HG02763 (cell line): ENCODE results near the gene ANKS3.
A peak's percentile ranks its signal among the peaks of the same experiment; 100 is the strongest.

Experiments used
- ATAC-seq: cut with Tn5 transposase; IDR thresholded peaks from one replicate; pipeline ENCODE4 v1.9.1; 2021; ENCODE audit warnings: mild to moderate bottlenecking, moderate library complexity; ENCODE audit not compliant: unreplicated experiment

The ANKS3 gene, protein sequence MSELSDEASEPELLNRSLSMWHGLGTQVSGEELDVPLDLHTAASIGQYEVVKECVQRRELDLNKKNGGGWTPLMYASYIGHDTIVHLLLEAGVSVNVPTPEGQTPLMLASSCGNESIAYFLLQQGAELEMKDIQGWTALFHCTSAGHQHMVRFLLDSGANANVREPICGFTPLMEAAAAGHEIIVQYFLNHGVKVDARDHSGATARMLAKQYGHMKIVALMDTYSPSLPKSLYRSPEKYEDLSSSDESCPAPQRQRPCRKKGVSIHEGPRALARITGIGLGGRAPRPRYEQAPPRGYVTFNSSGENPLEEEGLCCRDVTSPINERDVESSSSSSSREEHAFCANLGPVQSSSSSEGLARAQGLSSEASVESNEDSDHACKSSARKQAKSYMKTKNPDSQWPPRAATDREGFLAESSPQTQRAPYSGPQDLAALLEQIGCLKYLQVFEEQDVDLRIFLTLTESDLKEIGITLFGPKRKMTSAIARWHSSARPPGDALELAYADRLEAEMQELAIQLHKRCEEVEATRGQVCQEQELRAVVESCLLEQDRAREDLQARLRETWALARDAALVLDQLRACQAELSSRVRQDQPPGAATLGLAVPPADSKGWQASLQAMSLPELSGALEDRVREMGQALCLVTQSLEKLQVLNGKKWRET

DNA sequence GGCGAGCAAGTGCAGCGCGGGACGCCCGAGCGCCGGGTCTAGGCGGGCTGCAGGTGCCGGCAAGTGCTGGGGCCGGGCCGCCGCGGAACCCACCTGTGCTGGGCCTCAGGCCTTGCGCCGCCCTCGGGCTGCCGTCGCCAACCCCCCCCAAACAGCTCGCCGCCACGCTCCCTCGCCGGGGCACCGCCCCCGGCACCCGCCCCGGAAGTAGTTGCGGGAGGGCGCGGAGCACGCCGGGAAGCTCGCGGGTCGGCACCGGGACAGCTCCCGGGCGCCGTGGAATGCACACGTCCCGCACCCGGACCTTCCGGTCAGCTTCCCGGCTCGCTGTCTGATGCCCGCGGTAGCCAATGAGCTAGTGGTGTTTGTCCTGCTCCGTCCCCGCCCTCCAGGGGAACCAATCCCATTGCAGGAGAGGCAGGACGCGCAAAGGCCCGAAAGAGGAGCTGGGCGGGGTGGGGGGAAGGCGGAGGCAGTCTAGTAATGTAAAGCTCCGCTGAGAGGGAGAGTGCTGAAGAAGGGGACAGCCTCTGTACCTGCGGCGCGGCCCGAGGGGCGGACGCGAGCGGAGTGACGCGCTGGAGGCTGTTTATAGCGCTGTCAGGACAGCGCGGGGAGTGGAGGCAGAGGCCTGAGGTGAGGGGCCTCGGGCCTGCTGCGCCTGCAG lies at the start of gene ANKS3, which contains the start of gene DNAAF8:
TSS of gene ANKS3 (minus strand) at position 209 of the 667 bp plus-strand sequence. CDS start 4,122 bp downstream, outside the sequence.
TSS of gene DNAAF8 (plus strand) at position 475 of the 667 bp plus-strand sequence. CDS start 1,978 bp downstream, outside the sequence.
- ATAC-seq, result peak; percentile 76

DNA sequence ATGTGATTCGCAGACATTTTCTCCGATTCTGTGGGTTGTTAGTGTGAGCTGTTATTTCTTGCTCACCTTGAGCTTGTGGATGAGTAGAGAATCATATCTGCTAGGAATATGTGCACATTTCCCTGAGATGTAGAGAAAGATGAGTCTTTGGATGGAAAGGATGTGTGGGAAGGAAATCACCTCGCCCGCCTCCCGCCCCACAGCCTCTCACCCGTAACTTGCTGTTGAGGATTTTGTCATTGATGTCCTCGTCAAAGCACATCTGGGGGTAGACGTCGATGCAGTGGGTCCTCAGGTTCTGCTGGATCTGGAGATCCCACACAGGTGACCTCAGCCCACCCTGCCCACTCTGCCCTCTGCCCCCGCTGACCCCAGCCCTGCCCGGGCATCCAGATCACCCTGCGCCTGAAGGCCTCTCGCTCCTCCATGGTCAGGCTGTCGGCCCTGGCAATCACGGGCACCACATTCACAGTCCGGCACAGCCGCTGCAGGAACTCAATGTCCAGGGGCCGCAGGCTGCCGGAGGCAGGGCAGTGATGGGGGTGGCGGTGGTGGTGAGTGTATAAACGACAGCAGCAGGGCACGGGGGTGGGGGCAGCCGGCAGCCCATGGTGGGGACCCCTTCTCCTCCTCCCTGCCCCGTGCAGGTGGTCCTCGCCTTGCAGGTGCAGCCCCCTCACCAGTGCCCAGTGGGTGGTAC lies 49.3 kb upstream of the ANKS3 start:
- ATAC-seq, result no peak

DNA sequence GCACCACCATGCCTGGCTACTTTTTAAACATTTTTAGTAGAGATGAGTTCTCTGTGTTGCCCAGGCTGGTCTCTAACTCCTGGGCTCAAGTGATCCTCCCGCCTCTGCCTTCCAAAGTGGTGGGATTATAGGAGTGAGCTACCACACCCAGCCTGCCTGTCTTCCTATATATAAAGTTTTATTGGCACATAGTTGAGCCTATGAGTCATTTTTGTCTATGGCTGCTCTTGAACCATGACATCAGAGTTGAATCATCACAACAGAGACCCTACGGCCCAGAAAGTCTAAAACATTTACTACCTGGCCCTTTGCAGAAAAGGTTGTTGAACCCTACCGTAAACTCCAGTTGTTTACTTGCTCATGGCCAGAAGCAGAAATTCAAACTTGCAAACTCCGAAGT lies 46.2 kb upstream of the ANKS3 start:
- ATAC-seq, result no peak

DNA sequence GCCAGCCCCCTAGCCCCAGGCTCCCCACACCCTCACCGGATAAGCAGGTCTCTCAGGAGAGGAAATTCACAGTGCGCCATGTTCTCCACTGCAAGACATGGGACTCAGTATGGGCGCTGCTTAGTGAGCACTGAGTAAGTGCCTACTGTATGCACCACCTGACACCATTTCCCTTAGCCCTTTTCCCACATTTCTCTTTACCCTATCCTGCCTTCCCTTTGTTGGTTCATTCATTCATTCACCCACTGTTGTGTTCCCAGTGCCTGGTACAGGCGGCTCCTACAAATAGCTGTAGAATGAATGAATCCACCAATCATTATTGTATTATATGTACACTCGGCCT lies 44.0 kb upstream of the ANKS3 start:
- ATAC-seq, result no peak

DNA sequence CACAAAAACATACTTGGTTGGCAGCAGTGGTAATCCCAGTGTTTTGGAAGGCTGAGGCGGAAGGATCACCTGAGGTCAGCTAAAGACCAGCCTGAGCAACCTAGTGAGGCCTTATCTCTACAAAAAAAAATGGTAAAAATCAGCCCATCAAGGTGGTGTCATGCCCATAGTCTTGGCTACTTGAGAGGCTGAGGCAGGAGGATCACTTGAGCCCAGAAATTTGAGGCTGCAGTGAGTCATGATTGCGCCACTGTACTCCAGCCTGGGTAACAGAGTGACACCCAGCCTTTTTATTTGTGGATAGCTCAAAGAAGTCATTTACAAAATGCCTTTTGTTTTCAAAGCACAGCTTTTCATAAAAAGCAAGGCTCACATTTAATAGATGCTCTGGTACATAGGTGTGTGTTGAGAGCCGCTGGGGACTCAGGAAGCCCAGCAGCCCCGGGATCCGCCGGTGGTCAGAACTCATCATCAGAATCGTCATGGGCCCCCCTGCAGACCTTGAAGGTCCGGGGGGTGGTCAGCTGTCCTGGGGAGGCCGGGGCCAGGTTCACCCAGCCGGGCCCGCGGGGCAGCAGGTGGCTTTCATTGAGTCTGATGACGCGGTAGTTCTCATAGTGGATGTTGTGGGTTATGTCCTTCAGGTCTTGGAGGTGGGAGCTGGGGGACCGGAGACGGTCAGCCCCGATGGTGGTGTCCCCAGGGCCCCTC lies 43.4 kb upstream of the ANKS3 start:
- ATAC-seq, result no peak

DNA sequence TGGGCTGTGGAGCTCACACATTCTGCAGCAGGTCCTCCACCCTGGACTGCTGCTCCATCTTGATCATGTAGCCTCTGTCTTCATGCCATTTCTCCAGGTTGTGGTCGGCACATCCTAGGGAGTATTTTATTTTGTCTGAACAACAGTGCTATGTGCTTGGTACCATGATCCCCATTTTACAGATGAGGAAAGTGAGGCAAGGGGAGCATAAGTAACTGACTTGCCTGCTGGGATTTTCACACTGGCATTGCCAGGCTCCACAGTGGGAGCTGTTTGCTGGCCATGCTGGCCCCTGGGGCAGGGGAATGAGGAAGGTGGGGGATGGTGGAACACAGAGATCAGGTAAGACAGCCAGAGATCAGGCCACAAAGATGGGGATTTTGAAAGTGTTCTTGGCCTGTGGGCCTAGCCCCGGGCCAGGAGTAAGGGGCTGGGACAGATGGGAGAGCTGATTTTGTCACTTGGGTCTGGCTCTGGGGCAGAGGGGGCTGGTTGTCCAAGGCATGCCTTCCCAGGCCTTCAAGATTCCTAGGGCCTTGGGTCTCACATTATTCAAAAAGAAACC lies 42.2 kb upstream of the ANKS3 start:
- no peak for ATAC-seq

DNA sequence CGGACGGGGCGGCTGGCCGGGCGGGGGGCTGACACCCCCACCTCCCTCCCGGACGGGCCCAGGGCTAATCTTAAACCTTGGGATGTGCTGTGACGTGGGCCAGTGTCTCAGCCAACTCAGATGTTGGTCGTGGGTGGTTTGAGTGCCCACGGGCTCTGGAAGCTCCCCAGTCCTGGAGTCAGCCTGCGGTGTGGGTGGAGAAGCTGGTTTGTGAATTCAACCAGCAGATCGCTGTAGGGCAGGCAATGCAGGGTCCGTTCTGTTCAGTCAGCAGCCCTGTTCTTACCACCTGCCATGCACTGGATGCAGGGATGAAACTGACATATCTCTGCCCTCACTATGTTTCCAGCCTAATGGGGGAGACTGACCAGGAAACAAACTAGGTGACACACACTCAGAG lies 40.9 kb upstream of the ANKS3 start:
- ATAC-seq, result no peak

DNA sequence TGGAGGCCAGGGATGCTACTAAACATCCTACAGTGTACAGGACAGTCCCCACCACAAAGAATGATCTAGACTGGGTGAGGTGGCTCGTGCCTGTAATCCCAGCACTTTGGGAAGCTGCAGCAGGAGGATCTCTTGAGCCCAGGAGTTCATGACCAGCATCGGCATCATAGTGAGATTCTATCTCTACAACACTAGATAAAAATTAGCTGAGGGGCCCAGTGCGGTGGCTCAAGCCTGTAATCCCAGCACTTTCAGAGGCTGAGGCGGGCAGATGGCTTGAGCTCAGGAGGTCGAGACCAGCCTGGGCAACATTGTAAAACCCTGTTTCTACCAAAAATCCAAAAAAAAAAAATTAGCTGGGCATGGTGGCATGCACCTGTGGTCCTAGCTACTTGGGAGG lies 38.3 kb upstream of the ANKS3 start:
- ATAC-seq, result no peak

DNA sequence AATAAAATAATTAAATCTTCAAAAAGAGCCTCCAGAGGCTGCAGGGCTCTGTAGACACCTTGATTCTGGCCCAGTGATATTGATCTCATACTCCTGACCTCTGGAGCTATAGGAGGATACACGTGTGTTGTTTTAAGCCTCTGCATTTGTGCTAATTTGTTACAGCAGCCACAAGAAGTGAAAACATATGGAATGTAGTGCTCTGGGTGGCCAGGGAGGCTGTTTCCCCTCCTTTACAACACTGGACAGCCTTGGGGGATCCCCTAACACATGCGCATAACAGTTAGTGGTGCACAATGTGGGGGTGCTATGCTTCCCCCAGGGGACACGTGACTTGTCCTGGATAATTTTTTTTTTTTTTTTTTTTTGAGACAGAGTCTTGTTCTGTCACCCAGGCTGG lies 37.6 kb upstream of the ANKS3 start:
- ATAC-seq, result no peak

DNA sequence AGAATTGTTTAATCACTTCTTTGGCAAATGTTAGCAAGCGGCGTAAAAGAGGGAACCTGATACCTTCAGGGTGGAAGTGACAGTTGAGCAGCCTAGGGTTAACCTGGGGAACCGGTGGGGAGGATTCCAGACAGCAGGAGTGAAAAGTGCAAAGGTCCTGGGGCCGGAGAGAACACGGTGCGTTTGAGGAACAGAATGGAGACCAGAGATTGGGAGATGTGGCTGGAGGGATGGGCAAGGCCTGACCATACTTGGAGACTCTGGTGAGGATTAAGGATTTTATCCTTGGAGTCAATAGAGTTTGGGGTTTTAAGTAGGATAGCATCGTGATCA lies 35.2 kb upstream of the ANKS3 start:
- ATAC-seq, result no peak

DNA sequence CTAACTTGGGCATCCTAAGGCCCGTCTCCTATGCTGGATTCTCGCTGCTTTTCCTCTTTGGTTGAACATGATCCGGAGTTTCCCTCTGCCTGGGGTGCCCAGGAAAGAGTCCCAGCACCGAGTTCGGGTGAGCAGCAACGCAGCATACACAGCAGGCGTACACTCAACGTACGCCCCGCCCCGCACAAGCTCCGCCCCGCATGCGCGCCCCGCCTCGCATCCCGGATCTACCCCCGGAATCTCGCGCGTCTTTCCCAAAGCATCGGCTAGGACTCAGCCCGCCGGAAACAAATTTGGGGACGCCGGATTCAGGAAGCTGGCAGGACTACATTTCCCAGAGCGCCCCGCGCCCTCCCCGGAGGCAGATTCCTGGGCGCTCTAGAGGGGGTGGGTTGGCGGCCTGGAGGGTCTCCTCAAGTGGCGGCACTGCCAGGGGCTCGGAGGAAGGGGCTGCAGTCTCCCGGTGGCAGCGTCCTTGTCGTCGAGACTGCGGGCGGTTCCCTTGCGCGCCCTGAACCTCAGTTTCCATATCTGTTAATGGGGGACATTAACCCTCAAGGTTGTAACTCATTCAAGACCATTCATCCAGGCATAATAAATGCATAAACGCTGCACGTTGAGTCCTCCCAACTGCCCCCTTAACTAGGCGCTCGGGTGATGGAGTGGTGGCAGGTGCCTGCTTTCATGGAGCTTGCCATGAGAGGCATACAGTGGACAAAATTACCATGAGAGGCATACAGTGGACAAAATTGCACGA lies 34.7 kb upstream of the ANKS3 start:
- peak; percentile 63 for ATAC-seq

DNA sequence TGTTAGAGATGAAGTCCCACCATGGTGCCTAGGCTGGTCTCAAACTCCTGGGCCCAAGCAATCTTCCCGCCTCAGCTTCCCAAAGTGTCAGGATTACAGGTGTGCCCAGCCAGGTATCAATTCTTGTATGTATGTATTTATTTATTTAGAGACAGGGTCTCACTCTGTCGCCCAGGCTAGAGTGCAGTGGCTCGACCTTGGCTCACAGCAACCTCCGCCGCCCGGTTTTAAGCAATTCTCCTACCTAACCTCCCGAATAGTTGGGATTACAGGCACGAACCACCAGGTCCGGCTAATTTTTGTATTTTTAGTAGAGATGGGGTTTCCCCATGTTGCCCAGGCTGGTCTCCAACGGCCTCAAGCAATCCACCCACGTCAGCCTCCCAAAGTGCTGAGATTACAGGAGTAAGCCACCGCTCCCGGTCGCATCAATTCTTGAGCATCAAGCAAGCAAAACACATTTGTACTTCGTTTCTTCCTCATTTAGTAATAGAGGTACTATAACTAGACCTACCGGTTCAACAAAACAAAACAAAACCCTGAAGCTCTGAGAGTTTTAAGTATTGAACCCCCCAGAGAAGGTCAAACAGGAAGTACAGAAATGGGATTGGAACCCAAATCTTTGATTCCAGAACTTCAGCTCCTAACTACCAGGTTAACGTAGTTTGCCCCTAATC lies 33.9 kb upstream of the ANKS3 start:
- no peak for ATAC-seq

DNA sequence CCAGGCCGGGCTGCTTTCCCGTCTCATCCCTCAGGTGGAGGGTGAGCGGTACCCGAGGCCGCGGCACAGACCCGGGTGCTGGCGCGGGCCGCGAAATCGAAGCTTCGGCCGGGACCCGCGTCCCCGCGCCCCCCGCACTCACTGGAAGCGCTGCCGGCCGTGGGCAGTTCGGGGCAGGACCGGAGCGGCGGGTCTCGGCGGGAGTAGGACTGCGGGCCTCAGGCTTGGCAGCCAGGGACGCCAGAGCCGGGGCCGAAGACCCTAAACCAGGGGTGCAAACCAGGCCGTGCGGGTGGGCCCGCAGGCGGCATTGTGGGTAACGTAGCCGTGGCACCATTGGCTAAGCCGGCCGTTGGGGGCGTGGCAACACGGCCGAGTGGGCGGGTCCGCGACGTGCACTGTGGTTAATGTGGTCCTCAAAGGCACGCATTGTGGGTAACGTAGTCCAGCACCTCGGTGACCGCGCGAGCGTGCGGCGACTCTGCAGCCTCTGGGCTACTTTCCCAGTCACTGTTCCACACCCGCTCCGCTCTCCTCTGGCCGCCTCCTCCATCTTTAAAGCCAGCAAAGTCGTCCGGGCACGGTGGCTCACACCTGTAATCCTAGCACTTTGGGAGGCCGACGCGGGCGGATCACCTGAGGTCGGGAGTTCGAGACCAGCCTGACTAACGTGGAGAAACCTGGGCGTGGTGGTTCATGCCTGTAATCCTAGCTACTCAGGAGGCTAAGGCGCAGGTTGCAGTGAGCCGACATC lies 33.0 kb upstream of the ANKS3 start, which contains the start of gene ZNF500:
TSS of gene ZNF500 (minus strand) at position 288 of the 754 bp plus-strand sequence. CDS start 1,184 bp downstream, outside the sequence.
- peak; percentile 81 for ATAC-seq

DNA sequence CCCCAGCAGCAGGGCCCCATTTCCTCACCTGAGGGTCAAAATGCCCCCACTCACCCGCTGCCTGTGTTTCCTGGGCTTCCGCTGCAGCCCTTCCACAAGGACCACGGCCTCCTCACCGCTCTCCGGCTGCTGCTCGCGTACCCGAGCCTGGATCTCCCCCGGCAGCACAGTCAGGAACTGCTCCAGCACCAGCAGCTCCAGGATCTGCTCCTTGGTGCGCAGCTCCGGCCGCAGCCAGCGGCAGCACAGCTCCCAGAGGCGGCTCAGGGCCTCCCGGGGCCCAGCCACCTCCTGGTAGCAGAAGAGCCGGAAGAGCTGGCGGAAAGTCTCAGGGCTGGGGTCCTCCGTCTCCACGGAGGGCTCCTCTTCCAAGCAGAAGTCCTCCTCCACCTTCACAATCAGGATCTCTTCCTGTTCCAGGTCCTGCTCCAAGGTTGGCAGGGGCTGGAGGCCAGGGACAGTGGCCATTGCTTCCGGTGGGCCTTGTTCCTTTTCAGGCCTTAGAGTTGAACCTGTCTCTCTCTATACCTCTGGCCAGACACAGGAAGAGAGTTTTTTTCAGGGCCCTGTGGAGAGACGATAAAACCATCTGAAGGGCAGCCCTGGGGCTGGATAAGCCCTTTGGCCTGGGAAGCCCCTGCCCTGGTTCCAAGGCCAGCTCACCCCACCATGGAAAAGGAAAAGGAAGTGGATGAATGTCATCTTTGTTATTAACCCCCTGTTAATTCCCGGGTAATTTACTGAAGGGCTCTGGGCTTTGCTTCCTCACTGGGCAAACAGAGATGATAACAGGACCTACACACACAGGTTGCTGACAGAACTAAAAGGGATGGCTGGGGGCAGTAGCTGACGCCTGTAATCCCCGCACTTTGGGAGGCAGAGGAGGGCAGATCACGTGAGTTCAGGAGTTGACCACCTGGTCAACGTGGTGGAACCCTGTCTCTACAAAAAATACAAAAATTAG lies 31.7 kb upstream of the ANKS3 start:
- no peak for ATAC-seq

DNA sequence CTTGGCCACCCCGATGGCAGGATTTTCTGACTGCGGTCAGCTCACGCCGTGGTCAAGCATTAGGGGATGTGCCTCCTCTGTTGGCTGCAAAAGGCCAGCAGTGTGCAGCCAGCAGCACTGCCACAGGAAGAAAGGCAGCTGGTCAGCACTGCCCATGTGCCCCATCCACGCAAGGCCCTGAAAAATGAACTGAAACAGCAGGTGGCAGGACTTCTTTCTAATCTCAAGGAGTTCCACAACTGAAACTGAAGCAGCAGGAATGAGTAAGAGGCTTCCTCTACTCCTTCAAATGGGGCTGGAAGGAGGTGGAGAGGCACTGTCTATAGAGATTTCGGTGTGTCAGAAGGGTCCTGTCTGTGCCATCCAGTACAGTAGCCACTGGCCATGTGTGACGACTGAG lies 29.7 kb upstream of the ANKS3 start:
- no peak for ATAC-seq

DNA sequence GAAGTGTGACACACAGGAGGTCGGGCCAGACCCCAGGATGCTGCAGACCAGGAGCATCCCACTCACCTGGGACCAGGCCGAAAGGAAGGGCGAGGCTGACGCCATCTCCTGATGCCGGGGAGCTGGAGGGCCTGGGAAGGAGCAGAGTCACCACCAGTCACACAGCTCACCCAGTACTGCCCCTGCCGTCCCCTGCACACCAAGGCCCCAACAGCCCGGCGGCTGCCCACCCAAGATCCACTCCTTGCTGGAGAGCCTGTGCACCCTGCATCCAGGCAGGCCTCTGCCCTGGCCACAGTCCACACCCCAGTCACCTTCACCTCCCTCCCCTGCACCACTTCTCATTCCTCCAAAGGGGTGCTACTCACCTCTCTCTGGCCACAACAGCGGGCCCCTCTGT lies 28.1 kb upstream of the ANKS3 start:
- no peak for ATAC-seq

DNA sequence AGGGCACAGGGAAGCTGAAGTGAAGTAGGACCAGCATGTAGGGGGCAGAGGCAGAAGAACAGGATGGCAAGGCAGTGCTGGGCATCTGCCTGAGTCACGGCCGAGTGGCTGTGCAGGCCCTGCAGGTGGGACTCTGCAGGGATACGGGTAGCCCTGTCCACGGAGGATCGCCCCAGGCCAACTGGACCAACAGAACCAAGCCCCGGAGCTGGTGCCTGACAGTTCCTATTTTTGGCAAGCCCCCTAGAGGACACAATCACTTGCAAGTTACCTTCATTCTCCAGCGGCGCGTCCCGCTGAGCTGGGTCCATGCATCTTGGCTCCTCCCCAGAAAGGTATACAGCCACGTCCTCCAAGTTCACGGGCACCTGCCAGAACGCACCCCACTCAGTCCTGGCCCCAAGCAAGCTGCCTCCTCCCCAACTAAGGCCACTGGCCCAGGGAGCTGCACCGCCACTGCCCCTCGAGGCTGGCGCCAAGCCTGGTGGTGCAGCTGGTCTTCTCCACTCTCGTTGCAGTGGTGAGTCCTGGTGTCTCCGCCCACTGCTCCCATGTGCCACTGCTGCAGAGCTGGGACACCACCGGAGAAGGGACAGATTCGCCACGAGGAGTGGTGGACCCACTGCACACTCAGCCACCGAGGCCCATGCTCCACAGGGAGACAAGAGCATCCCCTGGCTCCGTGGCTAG lies 26.3 kb upstream of the ANKS3 start:
- no peak for ATAC-seq
